HCT116 (cell line): ENCODE results near the gene TLL2. TPM values are rescaled to one million over a fixed set of nuclear protein-coding genes. Genes with fewer than 3 reads are reported as not detected.

Source experiments
- ATAC-seq: fragments of 200-7000 bp; cut with Tn5 transposase; 2 replicates; pipeline ENCODE4 v1.9.1; 2020; ENCODE audit warnings: mild to moderate bottlenecking, moderate library complexity
- BruUV-seq: library from RNA; stranded (reverse); fragments of 400-500 nt; replicated peaks from 2 replicates; lab custom pipeline; 2021; lab: Mats Ljungman, UMichigan
- CTCF ChIA-PET: fragments of 300-600 bp; sonication (Branson Sonifier 250); formaldehyde crosslinking; loops from one replicate; lab custom pipeline; 2021; ENCODE audit warnings: antibody characterized with exemption; lab: Charles Lee
- POLR2A ChIA-PET: fragments of 300-600, 350-600 bp; sonication (Branson Sonifier 250); formaldehyde crosslinking; loops from one replicate; lab custom pipeline; 2021; ENCODE audit warnings: antibody characterized with exemption; lab: Charles Lee
- RAD21 ChIA-PET, 2 experiments: fragments of 300-600 bp; sonication (Branson Sonifier 250); formaldehyde crosslinking; loops; one replicate each; lab custom pipeline; 2023; ENCODE audit warnings: low total read pairs in 2 of 2; ENCODE audit not compliant: uncharacterized antibody in 2 of 2, unreplicated experiment in 2 of 2, low non-redundant PET in 1 of 2; lab: Charles Lee
- DNase-seq: peaks from one replicate; pipeline ENCODE4 v3.0.0-alpha.2; 2010; ENCODE audit warnings: low read depth, low spot score
- H2AFZ ChIP-seq: fragments of 200-600 bp; shearing (Covaris generic), sonication (generic); 2 replicates; pipeline ENCODE4 v1.6.1; 2017; ENCODE audit warnings: low read depth, mixed run types, mixed read lengths, antibody characterized with exemption, low read length; ENCODE audit not compliant: poor library complexity, severe bottlenecking
- H3K27ac ChIP-seq: 2 replicates; pipeline ENCODE4 v1.5.1; 2012; ENCODE audit warnings: low read depth, low read length
- H3K27me3 ChIP-seq: fragments of 200-600 bp; sonication (generic); 2 replicates; pipeline ENCODE4 v1.6.1; 2016; ENCODE audit warnings: mixed run types, low read length, mixed read lengths; ENCODE audit not compliant: insufficient read depth
- H3K36me3 ChIP-seq, 2 experiments: fragments of 200-500 bp in 1 of 2; fragments of 200-600 bp in 1 of 2; sonication (Bioruptor generic) in 1 of 2; sonication (generic) in 1 of 2; 2 replicates each; pipeline versions ENCODE4 v1.5.1 to v1.6.1; 2014 to 2016; ENCODE audit warnings: low read length in 2 of 2, inconsistent platforms in 1 of 2, mixed read lengths in 1 of 2, mixed run types in 1 of 2; ENCODE audit not compliant: insufficient read depth in 2 of 2, control insufficient read depth in 1 of 2
- H3K4me1 ChIP-seq, 2 experiments: fragments of 200-600 bp in 1 of 2; sonication (generic) in 1 of 2; 2 replicates each; pipeline versions ENCODE4 v1.5.1 to v1.6.1; 2012 to 2017; ENCODE audit warnings: low read length in 2 of 2, inconsistent platforms in 1 of 2, mild to moderate bottlenecking in 1 of 2, mixed read lengths in 1 of 2, mixed run types in 1 of 2, moderate library complexity in 1 of 2; ENCODE audit not compliant: insufficient read depth in 2 of 2, control insufficient read depth in 1 of 2
- H3K4me2 ChIP-seq: fragments of 200-600 bp; sonication (generic); 2 replicates; pipeline ENCODE4 v1.6.1; 2017; ENCODE audit warnings: mixed run types, low read length, mixed read lengths
- H3K4me3 ChIP-seq, 2 experiments: fragments of 200-600 bp in 1 of 2; sonication (generic) in 1 of 2; replicated peaks in 1 of 2; 2 replicates each; pipeline ENCODE4 v1.5.1; 2011 to 2016; ENCODE audit warnings: low read length in 2 of 2, control low read depth in 1 of 2, low read depth in 1 of 2, mild to moderate bottlenecking in 1 of 2, mixed read lengths in 1 of 2, mixed run types in 1 of 2
- H3K79me2 ChIP-seq: fragments of 200-600 bp; sonication (generic); 2 replicates; pipeline ENCODE4 v1.6.1; 2017; ENCODE audit warnings: mild to moderate bottlenecking, mixed run types, low read length, moderate library complexity, mixed read lengths; ENCODE audit not compliant: insufficient read depth
- H3K9ac ChIP-seq: fragments of 200-600 bp; sonication (generic); 2 replicates; pipeline ENCODE4 v1.6.1; 2016; ENCODE audit warnings: low read length, mixed read lengths
- H3K9me2 ChIP-seq: fragments of 200-600 bp; sonication (generic), shearing (Covaris generic); 2 replicates; pipeline ENCODE4 v1.6.1; 2017; ENCODE audit warnings: mixed run types, mild to moderate bottlenecking, moderate library complexity; ENCODE audit not compliant: insufficient read depth
- H3K9me3 ChIP-seq, 2 experiments: fragments of 200-500 bp in 1 of 2; fragments of 200-600 bp in 1 of 2; sonication (Bioruptor generic) in 1 of 2; sonication (generic) in 1 of 2; 2 replicates each; pipeline ENCODE4 v1.6.1; 2014 to 2017; ENCODE audit warnings: low read length in 2 of 2, mixed read lengths in 2 of 2, inconsistent platforms in 1 of 2, low read depth in 1 of 2, mild to moderate bottlenecking in 1 of 2, mixed run types in 1 of 2, moderate library complexity in 1 of 2; ENCODE audit not compliant: control insufficient read depth in 1 of 2, insufficient read depth in 1 of 2
- H4K20me1 ChIP-seq: fragments of 200-600 bp; sonication (generic), shearing (Covaris generic); 2 replicates; pipeline ENCODE4 v1.6.1; 2017; ENCODE audit warnings: mixed run types, mild to moderate bottlenecking, moderate library complexity; ENCODE audit not compliant: insufficient read depth
- CBX3 ChIP-seq: IDR thresholded peaks from 2 replicates; pipeline ENCODE4 v1.6.1; 2012; ENCODE audit warnings: low read depth
- CEBPB ChIP-seq: IDR thresholded peaks from 2 replicates; pipeline ENCODE4 v1.6.1; 2012; ENCODE audit warnings: low read depth
- EZH2 ChIP-seq: fragments of 200-600 bp; sonication (generic); IDR thresholded peaks from 2 replicates; pipeline ENCODE4 v1.6.1; 2017; ENCODE audit warnings: antibody characterized with exemption, mixed run types
- EZH2phosphoT487 ChIP-seq: fragments of 200-600 bp; IDR thresholded peaks from 2 replicates; pipeline ENCODE4 v1.6.1; 2018; ENCODE audit warnings: antibody characterized with exemption, borderline replicate concordance
- FOSL1 ChIP-seq: IDR thresholded peaks from 2 replicates; pipeline ENCODE4 v1.6.1; 2012; ENCODE audit warnings: low read depth
- JUND ChIP-seq: IDR thresholded peaks from 2 replicates; pipeline ENCODE4 v1.6.1; 2012
- RAD21 ChIP-seq: IDR thresholded peaks from 2 replicates; pipeline ENCODE4 v1.6.1; 2012; ENCODE audit warnings: low read depth, mild to moderate bottlenecking
- SIN3A ChIP-seq: IDR thresholded peaks from 2 replicates; pipeline ENCODE4 v1.6.1; 2012; ENCODE audit warnings: low read depth
- SP1 ChIP-seq: IDR thresholded peaks from 2 replicates; pipeline ENCODE4 v1.6.1; 2012; ENCODE audit warnings: low read depth
- SRF ChIP-seq: IDR thresholded peaks from 2 replicates; pipeline ENCODE4 v1.6.1; 2012; ENCODE audit warnings: low read depth
- TCF7L2 ChIP-seq: IDR thresholded peaks from 2 replicates; pipeline ENCODE4 v1.7.0; 2011; ENCODE audit warnings: borderline replicate concordance, inconsistent platforms; ENCODE audit not compliant: insufficient read depth, insufficient read length; ENCODE audit errors: extremely low read depth
- YY1 ChIP-seq: IDR thresholded peaks from 2 replicates; pipeline ENCODE4 v1.6.1; 2011; ENCODE audit warnings: low read length, low read depth, moderate library complexity, mild to moderate bottlenecking; ENCODE audit not compliant: insufficient replicate concordance; ENCODE audit errors: extremely low read depth
- ZFX ChIP-seq: fragments of 450-650 bp; IDR thresholded peaks from 2 replicates; pipeline ENCODE4 v1.6.1; 2017
- ZNF274 ChIP-seq: fragments of 200-500 bp; sonication (Bioruptor generic); IDR thresholded peaks from 2 replicates; pipeline ENCODE4 v1.6.1; 2014; ENCODE audit warnings: mild to moderate bottlenecking, low read depth, low read length, inconsistent platforms
- intact Hi-C: fragments of 100-400 bp; cut with micrococcal nuclease; formaldehyde crosslinking; loops from 2 replicates; pipeline ENCODE4 v1.10.0; 2022
- total RNA-seq: library from RNA; stranded (reverse); gene quantifications from one replicate; pipeline ENCODE4 v1.2.1, GENCODE V29; 2021; ENCODE audit not compliant: unreplicated experiment
- TF ChIP-seq, protein P1 (sequence below), 3 experiments: fragments of 200-600 bp in 1 of 3; sonication (generic) in 1 of 3; IDR thresholded peaks in 2 of 3; conservative IDR thresholded peaks in 1 of 3; 2 replicates each; pipeline ENCODE4 v1.5.1; 2012 to 2017; ENCODE audit warnings: low read depth in 2 of 3, low read length in 2 of 3, antibody characterized with exemption in 1 of 3, borderline replicate concordance in 1 of 3, control low read depth in 1 of 3, mild to moderate bottlenecking in 1 of 3, mixed read lengths in 1 of 3, mixed run types in 1 of 3, moderate library complexity in 1 of 3; ENCODE audit not compliant: insufficient read depth in 1 of 3
- TF ChIP-seq, protein P2 (sequence below): IDR thresholded peaks from 2 replicates; pipeline ENCODE4 v1.6.1; 2012
- TF ChIP-seq, protein P3 (sequence below): IDR thresholded peaks from 2 replicates; pipeline ENCODE4 v1.6.1; 2012
- TF ChIP-seq, protein P4 (sequence below): IDR thresholded peaks from 2 replicates; pipeline ENCODE4 v1.6.1; 2012; ENCODE audit warnings: low read depth
- TF ChIP-seq, protein P5 (sequence below): IDR thresholded peaks from 2 replicates; pipeline ENCODE4 v1.6.1; 2011; ENCODE audit warnings: mild to moderate bottlenecking, low read length, moderate library complexity; ENCODE audit not compliant: insufficient replicate concordance; ENCODE audit errors: extremely low read depth

TLL2 gene
- total RNA-seq, 1 experiment from 2014 or later = 1.3 TPM

DNA sequence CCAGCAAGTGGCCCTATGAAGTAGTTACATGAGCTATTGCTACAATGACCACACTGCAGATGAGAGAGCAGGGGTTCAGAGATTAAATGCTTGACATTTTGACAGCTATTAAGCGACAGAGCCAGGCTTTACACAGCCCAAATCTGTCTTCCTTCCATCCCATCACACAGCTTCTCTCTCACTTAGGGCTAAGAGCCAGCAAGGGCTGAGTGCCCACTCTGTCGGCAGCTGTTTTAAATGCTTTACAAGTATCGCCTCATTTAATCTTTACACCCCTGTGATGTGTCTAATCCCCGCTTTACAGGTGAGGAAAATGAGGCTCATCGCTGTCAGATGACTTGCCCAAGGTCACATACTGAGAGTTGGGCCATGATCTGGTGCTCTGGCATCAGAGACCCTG is 139.7 kb downstream of the TLL2 start:
- Histone ChIP-seq H3K36me3 (no peaks in the 10 kb centered on the region), H3K27me3 (no peaks in the 10 kb centered on the region), H3K4me1 (peaks cover 0 to 30% of the 10 kb centered on the region in 2 experiments; a peak in 3 of 4 replicates), H3K4me3 (no peak overlapping the region)
- no TSS peak for BruUV-seq
- intact Hi-C loops = loop anchor here (10.0 kb wide), 1 partner anchor 271 kb away; no protein-coding TSS in a partner anchor
- POLR2A ChIA-PET = no interaction called here
- no peak for TF ChIP-seq FOSL1
- no peak for TF ChIP-seq CEBPB
- TF ChIP-seq RAD21 = no peak
- TF ChIP-seq, protein P1, sequence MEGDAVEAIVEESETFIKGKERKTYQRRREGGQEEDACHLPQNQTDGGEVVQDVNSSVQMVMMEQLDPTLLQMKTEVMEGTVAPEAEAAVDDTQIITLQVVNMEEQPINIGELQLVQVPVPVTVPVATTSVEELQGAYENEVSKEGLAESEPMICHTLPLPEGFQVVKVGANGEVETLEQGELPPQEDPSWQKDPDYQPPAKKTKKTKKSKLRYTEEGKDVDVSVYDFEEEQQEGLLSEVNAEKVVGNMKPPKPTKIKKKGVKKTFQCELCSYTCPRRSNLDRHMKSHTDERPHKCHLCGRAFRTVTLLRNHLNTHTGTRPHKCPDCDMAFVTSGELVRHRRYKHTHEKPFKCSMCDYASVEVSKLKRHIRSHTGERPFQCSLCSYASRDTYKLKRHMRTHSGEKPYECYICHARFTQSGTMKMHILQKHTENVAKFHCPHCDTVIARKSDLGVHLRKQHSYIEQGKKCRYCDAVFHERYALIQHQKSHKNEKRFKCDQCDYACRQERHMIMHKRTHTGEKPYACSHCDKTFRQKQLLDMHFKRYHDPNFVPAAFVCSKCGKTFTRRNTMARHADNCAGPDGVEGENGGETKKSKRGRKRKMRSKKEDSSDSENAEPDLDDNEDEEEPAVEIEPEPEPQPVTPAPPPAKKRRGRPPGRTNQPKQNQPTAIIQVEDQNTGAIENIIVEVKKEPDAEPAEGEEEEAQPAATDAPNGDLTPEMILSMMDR (IDR thresholded peaks at IDR 0.05 in 2 of 3, conservative IDR thresholded peaks at IDR 0.05 in 1 of 3; ENCODE audit: borderline replicate concordance in 1 of 3, insufficient read depth in 1 of 3, low read depth in 2 of 3, low read length in 2 of 3) = no peak
- TF ChIP-seq YY1 = no peak
- TF ChIP-seq, protein P2, sequence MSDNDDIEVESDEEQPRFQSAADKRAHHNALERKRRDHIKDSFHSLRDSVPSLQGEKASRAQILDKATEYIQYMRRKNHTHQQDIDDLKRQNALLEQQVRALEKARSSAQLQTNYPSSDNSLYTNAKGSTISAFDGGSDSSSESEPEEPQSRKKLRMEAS = no peak
- TF ChIP-seq CBX3 = no peak
- TF ChIP-seq EZH2 = no peak
- no peak for TF ChIP-seq SRF
- no peak for TF ChIP-seq ZNF274
- TF ChIP-seq EZH2phosphoT487 = no peak
- TF ChIP-seq SP1 = no peak
- TF ChIP-seq, protein P3, sequence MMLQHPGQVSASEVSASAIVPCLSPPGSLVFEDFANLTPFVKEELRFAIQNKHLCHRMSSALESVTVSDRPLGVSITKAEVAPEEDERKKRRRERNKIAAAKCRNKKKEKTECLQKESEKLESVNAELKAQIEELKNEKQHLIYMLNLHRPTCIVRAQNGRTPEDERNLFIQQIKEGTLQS = no peak
- TF ChIP-seq JUND = no peak
- TF ChIP-seq TCF7L2 = no peak
- TF ChIP-seq SIN3A = no peak
- TF ChIP-seq, protein P4, sequence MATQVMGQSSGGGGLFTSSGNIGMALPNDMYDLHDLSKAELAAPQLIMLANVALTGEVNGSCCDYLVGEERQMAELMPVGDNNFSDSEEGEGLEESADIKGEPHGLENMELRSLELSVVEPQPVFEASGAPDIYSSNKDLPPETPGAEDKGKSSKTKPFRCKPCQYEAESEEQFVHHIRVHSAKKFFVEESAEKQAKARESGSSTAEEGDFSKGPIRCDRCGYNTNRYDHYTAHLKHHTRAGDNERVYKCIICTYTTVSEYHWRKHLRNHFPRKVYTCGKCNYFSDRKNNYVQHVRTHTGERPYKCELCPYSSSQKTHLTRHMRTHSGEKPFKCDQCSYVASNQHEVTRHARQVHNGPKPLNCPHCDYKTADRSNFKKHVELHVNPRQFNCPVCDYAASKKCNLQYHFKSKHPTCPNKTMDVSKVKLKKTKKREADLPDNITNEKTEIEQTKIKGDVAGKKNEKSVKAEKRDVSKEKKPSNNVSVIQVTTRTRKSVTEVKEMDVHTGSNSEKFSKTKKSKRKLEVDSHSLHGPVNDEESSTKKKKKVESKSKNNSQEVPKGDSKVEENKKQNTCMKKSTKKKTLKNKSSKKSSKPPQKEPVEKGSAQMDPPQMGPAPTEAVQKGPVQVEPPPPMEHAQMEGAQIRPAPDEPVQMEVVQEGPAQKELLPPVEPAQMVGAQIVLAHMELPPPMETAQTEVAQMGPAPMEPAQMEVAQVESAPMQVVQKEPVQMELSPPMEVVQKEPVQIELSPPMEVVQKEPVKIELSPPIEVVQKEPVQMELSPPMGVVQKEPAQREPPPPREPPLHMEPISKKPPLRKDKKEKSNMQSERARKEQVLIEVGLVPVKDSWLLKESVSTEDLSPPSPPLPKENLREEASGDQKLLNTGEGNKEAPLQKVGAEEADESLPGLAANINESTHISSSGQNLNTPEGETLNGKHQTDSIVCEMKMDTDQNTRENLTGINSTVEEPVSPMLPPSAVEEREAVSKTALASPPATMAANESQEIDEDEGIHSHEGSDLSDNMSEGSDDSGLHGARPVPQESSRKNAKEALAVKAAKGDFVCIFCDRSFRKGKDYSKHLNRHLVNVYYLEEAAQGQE = no peak
- TF ChIP-seq ZFX = no peak
- TF ChIP-seq, protein P5, sequence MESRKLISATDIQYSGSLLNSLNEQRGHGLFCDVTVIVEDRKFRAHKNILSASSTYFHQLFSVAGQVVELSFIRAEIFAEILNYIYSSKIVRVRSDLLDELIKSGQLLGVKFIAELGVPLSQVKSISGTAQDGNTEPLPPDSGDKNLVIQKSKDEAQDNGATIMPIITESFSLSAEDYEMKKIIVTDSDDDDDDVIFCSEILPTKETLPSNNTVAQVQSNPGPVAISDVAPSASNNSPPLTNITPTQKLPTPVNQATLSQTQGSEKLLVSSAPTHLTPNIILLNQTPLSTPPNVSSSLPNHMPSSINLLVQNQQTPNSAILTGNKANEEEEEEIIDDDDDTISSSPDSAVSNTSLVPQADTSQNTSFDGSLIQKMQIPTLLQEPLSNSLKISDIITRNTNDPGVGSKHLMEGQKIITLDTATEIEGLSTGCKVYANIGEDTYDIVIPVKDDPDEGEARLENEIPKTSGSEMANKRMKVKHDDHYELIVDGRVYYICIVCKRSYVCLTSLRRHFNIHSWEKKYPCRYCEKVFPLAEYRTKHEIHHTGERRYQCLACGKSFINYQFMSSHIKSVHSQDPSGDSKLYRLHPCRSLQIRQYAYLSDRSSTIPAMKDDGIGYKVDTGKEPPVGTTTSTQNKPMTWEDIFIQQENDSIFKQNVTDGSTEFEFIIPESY = no peak
- TF ChIP-seq, all 23 proteins: peak for 0
- no peak overlapping the region for H2AFZ ChIP-seq
- H3K27ac ChIP-seq = no peak overlapping the region
- ChIA-PET RAD21 (no interaction called here), CTCF (interaction anchor here (0.6 kb wide), 1 partner anchor 251 kb away, joined by 3 read pairs; no protein-coding TSS in a partner anchor)
- no peak overlapping the region for H3K4me2 ChIP-seq
- no peaks in the 10 kb centered on the region for H3K9me2 ChIP-seq
- H3K9ac ChIP-seq = no peak overlapping the region
- no peaks in the 10 kb centered on the region for H3K79me2 ChIP-seq
- no peak for ATAC-seq
- no peaks in the 10 kb centered on the region for H3K9me3 ChIP-seq
- H4K20me1 ChIP-seq = no peaks in the 10 kb centered on the region
- DNase-seq = no peak
